HG03139 (cell line): Measurements from ENCODE around the gene GJB2.
"Not testable (repeated sequence)": the region's sequence is repeated elsewhere in the genome, so short reads cannot be mapped to it uniquely, and the experiment has no call there.

Experiments used
- ATAC-seq: cut with Tn5 transposase; IDR thresholded peaks from one replicate; pipeline ENCODE4 v1.9.1; 2021; ENCODE audit not compliant: unreplicated experiment

The GJB2 gene

GRCh38 chr13:20171364-20171763 lies 21.4 kb downstream of the GJB2 start:
- ATAC-seq, result no peak

- ATAC-seq, result no peak
Measured at GRCh38 chr13:20170921-20171320, 21.8 kb downstream of the GJB2 start.

GRCh38 chr13:20168396-20168795 lies 24.3 kb downstream of the GJB2 start:
- no peak for ATAC-seq

GRCh38 chr13:20165417-20166257 lies 27.1 kb downstream of the GJB2 start:
- no peak for ATAC-seq

- no peak for ATAC-seq
Measured at GRCh38 chr13:20161951-20162300, 30.8 kb downstream of the GJB2 start.

- peak; percentile 44 for ATAC-seq
Measured at GRCh38 chr13:20161275-20161950, 31.3 kb downstream of the GJB2 start.

GRCh38 chr13:20160306-20161274 lies 32.1 kb downstream of the GJB2 start, which contains the start of gene GJA3:
GJA3 (minus strand) TSS chr13:20161052; CDS start chr13:20143288, 17,764 bp downstream.
- peak; percentile 51 for ATAC-seq

GRCh38 chr13:20159646-20160305 lies 33.0 kb downstream of the GJB2 start:
- no peak for ATAC-seq

- ATAC-seq, result no peak
Measured at GRCh38 chr13:20157151-20157796, 35.5 kb downstream of the GJB2 start.

- ATAC-seq, result no peak
Measured at GRCh38 chr13:20156702-20157101, 36.0 kb downstream of the GJB2 start.

- not testable (repeated sequence) for ATAC-seq
Measured at GRCh38 chr13:20153290-20153689, 39.4 kb downstream of the GJB2 start.

GRCh38 chr13:20151612-20152011 lies 41.1 kb downstream of the GJB2 start:
- no peak for ATAC-seq

GRCh38 chr13:20151016-20151415 lies 41.7 kb downstream of the GJB2 start:
- ATAC-seq, result no peak

- no peak for ATAC-seq
Measured at GRCh38 chr13:20150561-20150960, 42.2 kb downstream of the GJB2 start.

- no peak for ATAC-seq
Measured at GRCh38 chr13:20149762-20150161, 43.0 kb downstream of the GJB2 start.

- ATAC-seq, result no peak
Measured at GRCh38 chr13:20148501-20149183, 44.1 kb downstream of the GJB2 start.

GRCh38 chr13:20146381-20146780 lies 46.4 kb downstream of the GJB2 start:
- ATAC-seq, result no peak

GRCh38 chr13:20145521-20145920 lies 47.2 kb downstream of the GJB2 start:
- ATAC-seq, result no peak

GRCh38 chr13:20144141-20144850 lies 48.4 kb downstream of the GJB2 start:
- ATAC-seq, result no peak
